C4-2B (cell line): Measurements from ENCODE around the gene HKDC1.

ENCODE experiments used
- H3K27ac ChIP-seq: fragments of 450-650 bp; 2 replicates; pipeline ENCODE4 v1.5.1; 2017
- ZFX ChIP-seq: fragments of 450-650 bp; IDR thresholded peaks from 2 replicates; pipeline ENCODE4 v1.6.1; 2017
- TF ChIP-seq, protein P1 (sequence below): fragments of 450-650 bp; conservative IDR thresholded peaks from 2 replicates; pipeline ENCODE4 v1.5.1; 2017; ENCODE audit warnings: mild to moderate bottlenecking

HKDC1 gene

DNA sequence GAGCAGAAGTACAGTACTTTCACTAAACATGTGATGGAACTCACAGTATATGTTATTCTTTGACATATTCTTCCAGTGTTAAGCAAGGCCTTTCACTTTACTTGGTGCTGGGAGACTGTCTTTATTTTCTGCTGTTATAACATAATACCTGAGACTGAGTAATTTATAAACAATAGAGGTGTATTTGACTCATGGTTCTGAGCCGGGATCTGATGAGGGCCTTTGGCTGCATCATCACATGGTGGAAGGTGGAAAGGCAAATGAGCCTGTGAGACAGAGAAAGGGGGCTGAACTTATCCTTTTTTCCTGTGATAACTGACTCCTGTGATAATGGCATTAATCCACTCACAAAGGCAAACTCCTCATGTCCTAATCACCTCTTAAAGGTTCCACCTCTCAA, 38.7 kb upstream of the HKDC1 start:
- H3K27ac ChIP-seq = no peak overlapping the region

DNA sequence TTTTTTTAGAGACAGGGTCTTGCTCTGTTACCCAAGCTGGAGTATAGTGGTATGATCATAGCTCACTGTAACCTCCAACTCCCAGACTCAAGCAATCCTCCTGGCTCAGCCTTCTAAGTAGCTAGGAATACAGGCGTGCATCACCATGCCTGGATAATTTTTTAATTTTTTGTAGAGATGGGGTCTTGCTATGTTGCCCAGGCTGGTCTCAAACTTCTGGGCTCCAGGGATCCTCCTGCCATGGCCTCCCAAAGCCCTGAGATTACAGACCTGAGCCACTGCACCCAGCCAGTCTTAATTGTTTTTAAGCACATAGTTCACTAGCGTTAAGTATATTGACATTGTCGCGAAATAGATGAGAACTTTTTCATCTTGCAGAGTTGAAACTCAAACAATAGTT, 38.1 kb upstream of the HKDC1 start:
- H3K27ac ChIP-seq = no peak overlapping the region
- TF ChIP-seq, protein P1, sequence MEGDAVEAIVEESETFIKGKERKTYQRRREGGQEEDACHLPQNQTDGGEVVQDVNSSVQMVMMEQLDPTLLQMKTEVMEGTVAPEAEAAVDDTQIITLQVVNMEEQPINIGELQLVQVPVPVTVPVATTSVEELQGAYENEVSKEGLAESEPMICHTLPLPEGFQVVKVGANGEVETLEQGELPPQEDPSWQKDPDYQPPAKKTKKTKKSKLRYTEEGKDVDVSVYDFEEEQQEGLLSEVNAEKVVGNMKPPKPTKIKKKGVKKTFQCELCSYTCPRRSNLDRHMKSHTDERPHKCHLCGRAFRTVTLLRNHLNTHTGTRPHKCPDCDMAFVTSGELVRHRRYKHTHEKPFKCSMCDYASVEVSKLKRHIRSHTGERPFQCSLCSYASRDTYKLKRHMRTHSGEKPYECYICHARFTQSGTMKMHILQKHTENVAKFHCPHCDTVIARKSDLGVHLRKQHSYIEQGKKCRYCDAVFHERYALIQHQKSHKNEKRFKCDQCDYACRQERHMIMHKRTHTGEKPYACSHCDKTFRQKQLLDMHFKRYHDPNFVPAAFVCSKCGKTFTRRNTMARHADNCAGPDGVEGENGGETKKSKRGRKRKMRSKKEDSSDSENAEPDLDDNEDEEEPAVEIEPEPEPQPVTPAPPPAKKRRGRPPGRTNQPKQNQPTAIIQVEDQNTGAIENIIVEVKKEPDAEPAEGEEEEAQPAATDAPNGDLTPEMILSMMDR = no peak
- TF ChIP-seq ZFX = no peak

More for the DNA sequence above, 38.7 kb upstream of the HKDC1 start:
- TF ChIP-seq ZFX = no peak
- TF ChIP-seq, protein P1 = no peak

DNA sequence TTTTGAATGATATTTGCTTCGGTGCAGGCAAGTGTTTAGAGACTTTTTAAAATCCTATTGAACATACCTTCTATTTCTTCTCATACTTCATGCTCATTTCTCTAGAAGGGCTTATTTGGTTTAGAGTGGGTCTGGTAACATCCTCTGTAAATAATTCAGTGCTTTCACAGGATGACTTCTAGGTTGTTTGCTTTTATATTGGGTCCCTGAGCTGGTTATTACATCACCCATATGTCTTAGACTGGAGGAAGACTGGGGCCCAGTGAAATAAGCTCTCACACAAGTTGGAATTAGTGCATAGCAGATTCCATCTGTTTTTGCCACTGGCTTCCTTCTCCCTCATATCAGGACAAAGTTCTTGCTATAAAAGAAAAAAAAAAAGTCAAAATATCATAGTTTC, 33.6 kb upstream of the HKDC1 start:
- no peak for TF ChIP-seq ZFX
- TF ChIP-seq, protein P1 = no peak
- H3K27ac ChIP-seq = no peak overlapping the region

DNA sequence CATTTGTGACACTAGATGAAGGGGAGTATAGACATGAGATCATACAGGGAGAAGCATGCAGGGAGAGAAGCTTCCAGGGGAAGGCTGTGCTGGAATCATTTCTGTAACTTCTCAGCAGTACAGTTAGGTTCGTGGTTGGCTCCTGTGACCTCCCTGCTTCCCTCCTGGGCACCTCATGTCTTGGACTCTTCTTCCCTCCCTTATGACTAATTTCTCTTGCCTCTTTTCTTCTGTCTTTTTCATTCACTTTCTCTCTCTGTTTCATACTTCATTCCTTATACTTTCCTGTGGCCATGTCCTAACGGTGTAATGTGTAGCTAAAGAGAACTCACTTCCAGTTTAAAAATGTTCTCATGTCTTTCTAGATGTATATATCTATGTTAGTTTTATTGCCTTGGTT, 19.1 kb upstream of the HKDC1 start:
- no peak overlapping the region for H3K27ac ChIP-seq
- no peak for TF ChIP-seq ZFX

DNA sequence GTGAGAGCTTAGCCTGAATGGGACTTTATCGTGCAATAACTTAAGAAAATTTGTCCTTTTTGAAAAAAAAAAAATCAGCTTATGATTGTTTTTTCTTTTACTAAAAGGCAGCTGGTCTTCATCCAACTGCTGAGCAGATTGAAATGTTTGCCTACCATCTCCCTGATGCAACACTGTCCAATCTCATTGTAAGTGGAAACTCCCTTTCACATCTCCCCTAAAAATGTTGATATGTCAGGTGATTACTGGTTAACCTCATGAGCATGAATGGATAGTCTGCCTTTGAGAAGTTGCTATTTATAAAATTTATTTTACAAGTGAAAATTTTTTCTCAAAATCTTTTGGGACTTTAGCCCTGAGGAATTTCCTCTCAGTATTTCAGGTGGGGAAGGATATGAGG, 17.8 kb upstream of the HKDC1 start:
- H3K27ac ChIP-seq = no peak overlapping the region
- no peak for TF ChIP-seq ZFX
- TF ChIP-seq, protein P1 = no peak

DNA sequence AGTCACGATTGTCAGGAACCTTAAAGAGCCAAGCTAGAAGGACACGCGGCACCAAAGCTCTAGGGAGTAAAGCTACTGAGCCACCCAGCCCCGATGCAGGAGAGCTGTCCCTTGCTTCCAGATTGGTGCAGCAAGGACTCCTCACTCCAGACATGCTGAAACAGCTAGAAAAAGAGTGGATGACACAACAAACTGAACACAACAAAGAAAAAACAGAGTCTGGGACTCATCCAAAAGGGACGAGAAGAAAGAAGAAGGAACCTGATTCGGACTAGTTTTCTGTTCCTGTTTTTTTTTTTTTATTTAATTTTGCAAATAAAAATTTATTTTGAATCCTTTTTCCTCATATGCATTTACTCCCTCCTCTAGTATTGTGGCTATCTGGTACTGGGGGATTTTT, 11.4 kb upstream of the HKDC1 start:
- no peak overlapping the region for H3K27ac ChIP-seq
- TF ChIP-seq, protein P1 = no peak
- TF ChIP-seq ZFX = no peak

DNA sequence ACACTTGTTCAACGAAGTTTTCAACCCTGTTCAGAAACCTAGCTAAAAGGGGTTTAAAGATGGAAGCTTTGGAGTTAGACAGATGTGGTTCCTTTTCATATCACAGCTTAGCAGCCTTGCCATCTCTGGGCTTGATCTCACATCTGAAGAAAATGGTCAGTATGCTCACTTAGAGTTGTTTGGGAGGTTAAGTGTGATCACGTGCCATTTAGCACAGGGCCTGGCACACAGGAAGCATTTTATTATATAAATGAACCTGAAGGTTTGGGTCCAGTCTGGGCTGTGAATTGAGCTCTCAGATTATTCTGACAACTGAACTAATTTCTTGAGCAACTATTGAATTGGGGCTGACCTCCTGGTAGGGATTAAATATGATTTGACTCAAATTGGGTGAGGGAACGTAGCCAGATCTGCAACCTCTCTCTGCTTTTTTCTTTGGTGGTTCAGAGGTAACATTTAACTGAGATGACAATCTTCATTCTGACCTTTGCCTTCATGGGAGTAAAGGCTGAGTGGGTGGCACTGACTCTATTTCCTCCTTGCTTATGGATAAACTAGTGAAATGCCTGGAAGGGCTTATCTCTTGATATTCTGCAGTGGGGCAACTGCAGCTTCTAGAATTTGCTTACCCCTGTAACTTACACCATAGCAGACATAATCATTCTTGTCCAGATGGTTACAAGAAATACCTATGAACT, 10.2 kb upstream of the HKDC1 start:
- H3K27ac ChIP-seq = no peak overlapping the region
- TF ChIP-seq ZFX = no peak
- TF ChIP-seq, protein P1 = no peak

DNA sequence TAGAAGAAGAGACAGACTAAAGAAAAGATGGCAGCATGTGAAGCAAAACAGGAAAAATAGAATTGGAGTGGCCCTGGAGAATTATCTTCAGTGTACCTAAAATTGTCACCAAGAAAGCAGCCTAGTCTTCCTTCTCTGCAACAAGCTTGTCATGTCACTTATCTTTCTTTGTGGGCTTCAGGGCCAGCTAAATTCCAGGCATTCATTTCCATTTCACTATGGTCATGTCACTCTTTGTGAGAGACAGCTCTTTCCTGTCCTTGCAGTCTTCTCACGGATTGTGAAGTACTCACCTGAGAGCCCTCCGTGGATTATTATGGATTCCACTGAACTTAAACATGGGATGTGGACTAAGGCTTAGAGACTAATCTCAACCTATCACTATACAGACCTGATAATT, 9.0 kb upstream of the HKDC1 start:
- TF ChIP-seq, protein P1 = no peak
- TF ChIP-seq ZFX = no peak

More for the DNA sequence above, 9.0 kb upstream of the HKDC1 start:
- H3K27ac ChIP-seq = no peak overlapping the region
